ENCODE measurements around the gene KDR.

The KDR gene

GRCh38 chr4:55136634-55137033, 11.2 kb upstream of the KDR start:
- Mint-ChIP-seq H3K4me3 (no peak overlapping the region), H3K4me1 (ENCODE audit: low read depth) (no peaks in the 10 kb centered on the region), H3K27me3 (ENCODE audit: low read depth) (no peaks in the 10 kb centered on the region), H3K36me3 (ENCODE audit: low read depth) (no peaks in the 10 kb centered on the region), H3K9me3 (no peaks in the 10 kb centered on the region), H3K27ac (no peak overlapping the region)
- no peak for DNase-seq (ENCODE audit: low spot score)

- no peaks in the 10 kb centered on the region for H3K36me3 Mint-ChIP-seq (ENCODE audit: low read depth)
- no peak overlapping the region for H3K27ac Mint-ChIP-seq
- no peak for DNase-seq (ENCODE audit: low spot score)
- H3K27me3 Mint-ChIP-seq (ENCODE audit: low read depth), result no peaks in the 10 kb centered on the region
- no peak overlapping the region for H3K4me3 Mint-ChIP-seq
- no peaks in the 10 kb centered on the region for H3K9me3 Mint-ChIP-seq
- H3K4me1 Mint-ChIP-seq (ENCODE audit: low read depth), result no peaks in the 10 kb centered on the region
These were observed 8.6 kb upstream of the KDR start for GRCh38 chr4:55133951-55134350.

GRCh38 chr4:55132775-55133174, 7.4 kb upstream of the KDR start:
- no peak for DNase-seq (ENCODE audit: low spot score)
- H3K4me3 Mint-ChIP-seq, result no peak overlapping the region
- no peaks in the 10 kb centered on the region for H3K4me1 Mint-ChIP-seq (ENCODE audit: low read depth)
- no peak overlapping the region for H3K27ac Mint-ChIP-seq
- peaks cover 3% of the 10 kb centered on the region for H3K27me3 Mint-ChIP-seq (ENCODE audit: low read depth)
- H3K36me3 Mint-ChIP-seq (ENCODE audit: low read depth), result no peaks in the 10 kb centered on the region
- no peaks in the 10 kb centered on the region for H3K9me3 Mint-ChIP-seq

GRCh38 chr4:55127521-55127920, 2.1 kb upstream of the KDR start:
- Mint-ChIP-seq H3K36me3 (ENCODE audit: low read depth) (no peaks in the 10 kb centered on the region), H3K4me3 (no peak overlapping the region), H3K27ac (no peak overlapping the region), H3K9me3 (no peaks in the 10 kb centered on the region), H3K4me1 (ENCODE audit: low read depth) (no peaks in the 10 kb centered on the region), H3K27me3 (ENCODE audit: low read depth) (peaks cover 44% of the 10 kb centered on the region)
- no peak for DNase-seq (ENCODE audit: low spot score)

GRCh38 chr4:55127053-55127452, 1.7 kb upstream of the KDR start:
- Mint-ChIP-seq H3K4me3 (no peak overlapping the region), H3K36me3 (ENCODE audit: low read depth) (no peaks in the 10 kb centered on the region), H3K4me1 (ENCODE audit: low read depth) (no peaks in the 10 kb centered on the region), H3K27me3 (ENCODE audit: low read depth) (peaks cover 46% of the 10 kb centered on the region), H3K9me3 (no peaks in the 10 kb centered on the region), H3K27ac (no peak overlapping the region)
- DNase-seq (ENCODE audit: low spot score), result no peak

- DNase-seq (ENCODE audit: low spot score), result no peak
- Mint-ChIP-seq H3K4me1 (ENCODE audit: low read depth) (no peaks in the 10 kb centered on the region), H3K9me3 (no peaks in the 10 kb centered on the region), H3K4me3 (no peak overlapping the region), H3K27me3 (ENCODE audit: low read depth) (peaks cover 46% of the 10 kb centered on the region), H3K27ac (no peak overlapping the region), H3K36me3 (ENCODE audit: low read depth) (no peaks in the 10 kb centered on the region)
These were observed 557 bp upstream of the KDR start for GRCh38 chr4:55125763-55126541.

- H3K27ac Mint-ChIP-seq, result no peak overlapping the region
- no peaks in the 10 kb centered on the region for H3K9me3 Mint-ChIP-seq
- no peaks in the 10 kb centered on the region for H3K4me1 Mint-ChIP-seq (ENCODE audit: low read depth)
- DNase-seq (ENCODE audit: low spot score), result no peak
- H3K36me3 Mint-ChIP-seq (ENCODE audit: low read depth), result no peaks in the 10 kb centered on the region
- H3K4me3 Mint-ChIP-seq, result no peak overlapping the region
- peaks cover 46% of the 10 kb centered on the region for H3K27me3 Mint-ChIP-seq (ENCODE audit: low read depth)
These were observed 896 bp downstream of the KDR start for GRCh38 chr4:55124322-55125076.

GRCh38 chr4:55123791-55124190, 1.6 kb downstream of the KDR start:
- no peak overlapping the region for H3K4me3 Mint-ChIP-seq
- H3K4me1 Mint-ChIP-seq (ENCODE audit: low read depth), result no peaks in the 10 kb centered on the region
- DNase-seq (ENCODE audit: low spot score), result no peak
- H3K9me3 Mint-ChIP-seq, result no peaks in the 10 kb centered on the region
- H3K27ac Mint-ChIP-seq, result no peak overlapping the region
- H3K27me3 Mint-ChIP-seq (ENCODE audit: low read depth), result peaks cover 46% of the 10 kb centered on the region
- no peaks in the 10 kb centered on the region for H3K36me3 Mint-ChIP-seq (ENCODE audit: low read depth)

- Mint-ChIP-seq H3K9me3 (no peaks in the 10 kb centered on the region), H3K27ac (no peak overlapping the region), H3K4me3 (no peak overlapping the region), H3K36me3 (ENCODE audit: low read depth) (no peaks in the 10 kb centered on the region), H3K27me3 (ENCODE audit: low read depth) (peaks cover 39% of the 10 kb centered on the region), H3K4me1 (ENCODE audit: low read depth) (no peaks in the 10 kb centered on the region)
- no peak for DNase-seq (ENCODE audit: low spot score)
These were observed 3.2 kb downstream of the KDR start for GRCh38 chr4:55122235-55122634.

GRCh38 chr4:55121246-55121645, 4.1 kb downstream of the KDR start:
- H3K4me3 Mint-ChIP-seq, result no peak overlapping the region
- H3K9me3 Mint-ChIP-seq, result no peaks in the 10 kb centered on the region
- H3K27ac Mint-ChIP-seq, result no peak overlapping the region
- H3K36me3 Mint-ChIP-seq (ENCODE audit: low read depth), result no peaks in the 10 kb centered on the region
- H3K27me3 Mint-ChIP-seq (ENCODE audit: low read depth), result peaks cover 30% of the 10 kb centered on the region
- H3K4me1 Mint-ChIP-seq (ENCODE audit: low read depth), result no peaks in the 10 kb centered on the region
- no peak for DNase-seq (ENCODE audit: low spot score)

- no peaks in the 10 kb centered on the region for H3K9me3 Mint-ChIP-seq
- H3K4me3 Mint-ChIP-seq, result no peak overlapping the region
- H3K36me3 Mint-ChIP-seq (ENCODE audit: low read depth), result no peaks in the 10 kb centered on the region
- H3K27me3 Mint-ChIP-seq (ENCODE audit: low read depth), result peaks cover 6% of the 10 kb centered on the region
- H3K4me1 Mint-ChIP-seq (ENCODE audit: low read depth), result no peaks in the 10 kb centered on the region
- DNase-seq (ENCODE audit: low spot score), result no peak
- H3K27ac Mint-ChIP-seq, result no peak overlapping the region
These were observed 7.0 kb downstream of the KDR start for GRCh38 chr4:55118397-55118796.

GRCh38 chr4:55117511-55117910, 7.9 kb downstream of the KDR start:
- H3K4me1 Mint-ChIP-seq (ENCODE audit: low read depth), result no peaks in the 10 kb centered on the region
- H3K27me3 Mint-ChIP-seq (ENCODE audit: low read depth), result peaks cover 2% of the 10 kb centered on the region
- no peak overlapping the region for H3K27ac Mint-ChIP-seq
- no peak overlapping the region for H3K4me3 Mint-ChIP-seq
- H3K9me3 Mint-ChIP-seq, result no peaks in the 10 kb centered on the region
- DNase-seq (ENCODE audit: low spot score), result no peak
- no peaks in the 10 kb centered on the region for H3K36me3 Mint-ChIP-seq (ENCODE audit: low read depth)

GRCh38 chr4:55116450-55116849, 8.9 kb downstream of the KDR start:
- H3K27me3 Mint-ChIP-seq (ENCODE audit: low read depth), result no peaks in the 10 kb centered on the region
- no peaks in the 10 kb centered on the region for H3K36me3 Mint-ChIP-seq (ENCODE audit: low read depth)
- no peaks in the 10 kb centered on the region for H3K9me3 Mint-ChIP-seq
- no peak overlapping the region for H3K4me3 Mint-ChIP-seq
- H3K27ac Mint-ChIP-seq, result no peak overlapping the region
- no peak for DNase-seq (ENCODE audit: low spot score)
- no peaks in the 10 kb centered on the region for H3K4me1 Mint-ChIP-seq (ENCODE audit: low read depth)

GRCh38 chr4:55111601-55112000, 13.8 kb downstream of the KDR start:
- Mint-ChIP-seq H3K27me3 (ENCODE audit: low read depth) (no peaks in the 10 kb centered on the region), H3K9me3 (no peaks in the 10 kb centered on the region), H3K27ac (no peak overlapping the region), H3K4me1 (ENCODE audit: low read depth) (no peaks in the 10 kb centered on the region), H3K4me3 (no peak overlapping the region), H3K36me3 (ENCODE audit: low read depth) (no peaks in the 10 kb centered on the region)
- DNase-seq (ENCODE audit: low spot score), result no peak
